Lower leg skin (tissue), 4 donors: ENCODE results near the gene P2RX6. TPM values are rescaled to one million over a fixed set of nuclear protein-coding genes. Genes with fewer than 3 reads are reported as not detected.

Experiments
- DNase-seq, 2 donors: peaks; one replicate each; pipeline ENCODE4 v3.0.0-alpha.2; 2019; ENCODE audit warnings: low spot score in 2 of 2
- H3K4me3 ChIP-seq: fragments of 200-600 bp; sonication (generic); 2 replicates; pipeline ENCODE4 v1.5.1; 2017; ENCODE audit warnings: mild to moderate bottlenecking, low read depth; ENCODE audit not compliant: poor library complexity, severe bottlenecking
- POLR2A ChIP-seq, 2 donors: fragments of 450-650 bp; IDR thresholded peaks; one replicate each; pipeline ENCODE4 v1.6.1; 2016 to 2017; ENCODE audit warnings: antibody characterized with exemption in 2 of 2, mild to moderate bottlenecking in 1 of 2, moderate library complexity in 1 of 2
- WGBS, 2 donors: methylation state at CpG; one replicate each; pipeline ENCODE4 v1.1.5; 2018; 5-methylcytosine and 5-hydroxymethylcytosine counted together
- intact Hi-C: fragments of 100-400 bp; cut with DNase I; formaldehyde crosslinking; loops from one replicate; pipeline ENCODE4 v1.15.0; 2023; ENCODE audit warnings: low total_unique reads
- total RNA-seq, 4 donors: library from RNA; depleted of rRNA; stranded (reverse); fragments of >200 nt; gene quantifications; one replicate each; pipeline ENCODE4 v1.1.0, GENCODE V29; 2016
- TF ChIP-seq, protein P1 (sequence below), 3 donors: fragments of 450-650 bp; IDR thresholded peaks; one replicate each; pipeline ENCODE4 v1.5.1; 2016; ENCODE audit warnings: antibody characterized with exemption in 3 of 3, mild to moderate bottlenecking in 3 of 3, moderate library complexity in 2 of 3

Gene P2RX6
- total RNA-seq, 4 donors from 2014 or later, result 0.12 to 2.6 (median 0.87) TPM

DNA sequence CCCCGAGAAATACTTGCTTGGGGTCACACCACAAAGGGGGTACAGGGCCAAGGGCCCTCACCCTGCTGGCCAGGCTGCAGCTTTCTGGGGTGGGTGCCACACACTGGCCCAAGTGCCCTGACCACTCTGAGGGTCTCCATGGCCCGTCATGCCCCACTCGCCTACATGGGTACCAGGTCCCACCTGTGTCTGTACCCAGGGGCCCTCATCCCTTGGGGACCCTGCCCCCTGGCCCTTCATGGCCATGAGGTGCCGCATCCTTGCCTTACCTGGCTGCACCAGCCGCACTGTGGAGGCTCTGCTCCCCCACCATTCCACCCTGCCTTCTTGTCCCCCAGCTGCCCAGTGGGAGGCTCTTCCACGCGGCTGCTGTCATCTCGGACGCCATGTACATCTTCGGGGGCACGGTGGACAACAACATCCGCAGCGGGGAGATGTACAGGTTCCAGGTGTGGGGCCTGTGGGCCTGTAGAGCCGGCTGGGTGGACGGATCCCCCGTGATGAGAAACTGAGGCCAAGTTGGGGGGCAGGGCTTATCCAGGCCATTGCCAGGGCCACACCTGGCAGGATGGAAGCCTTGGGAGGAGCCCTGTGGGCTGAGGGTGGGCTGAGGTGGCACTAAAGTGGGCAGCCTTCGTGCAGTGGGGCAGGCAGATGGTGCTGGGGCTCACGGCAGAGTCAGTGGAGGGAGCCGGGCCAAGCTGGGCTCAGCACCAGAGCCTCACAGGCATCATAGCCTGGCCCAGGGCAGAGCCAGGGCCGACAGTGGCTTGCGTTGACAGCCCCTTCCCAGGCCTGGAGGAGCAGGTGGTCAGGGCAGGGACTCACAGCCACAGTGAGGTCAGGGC, 22.3 kb upstream of the P2RX6 start:
- no peak overlapping the region for H3K4me3 ChIP-seq
- 86 to 89% methylated on average over 21 of the region's 21 CpGs for WGBS, 2 donors
- TF ChIP-seq, protein P1, sequence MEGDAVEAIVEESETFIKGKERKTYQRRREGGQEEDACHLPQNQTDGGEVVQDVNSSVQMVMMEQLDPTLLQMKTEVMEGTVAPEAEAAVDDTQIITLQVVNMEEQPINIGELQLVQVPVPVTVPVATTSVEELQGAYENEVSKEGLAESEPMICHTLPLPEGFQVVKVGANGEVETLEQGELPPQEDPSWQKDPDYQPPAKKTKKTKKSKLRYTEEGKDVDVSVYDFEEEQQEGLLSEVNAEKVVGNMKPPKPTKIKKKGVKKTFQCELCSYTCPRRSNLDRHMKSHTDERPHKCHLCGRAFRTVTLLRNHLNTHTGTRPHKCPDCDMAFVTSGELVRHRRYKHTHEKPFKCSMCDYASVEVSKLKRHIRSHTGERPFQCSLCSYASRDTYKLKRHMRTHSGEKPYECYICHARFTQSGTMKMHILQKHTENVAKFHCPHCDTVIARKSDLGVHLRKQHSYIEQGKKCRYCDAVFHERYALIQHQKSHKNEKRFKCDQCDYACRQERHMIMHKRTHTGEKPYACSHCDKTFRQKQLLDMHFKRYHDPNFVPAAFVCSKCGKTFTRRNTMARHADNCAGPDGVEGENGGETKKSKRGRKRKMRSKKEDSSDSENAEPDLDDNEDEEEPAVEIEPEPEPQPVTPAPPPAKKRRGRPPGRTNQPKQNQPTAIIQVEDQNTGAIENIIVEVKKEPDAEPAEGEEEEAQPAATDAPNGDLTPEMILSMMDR (IDR thresholded peaks at IDR 0.05), result no peak
- TF ChIP-seq POLR2A (IDR thresholded peaks at IDR 0.05), result no peak
- intact Hi-C loops, result no loop called here
- DNase-seq, result no peak

DNA sequence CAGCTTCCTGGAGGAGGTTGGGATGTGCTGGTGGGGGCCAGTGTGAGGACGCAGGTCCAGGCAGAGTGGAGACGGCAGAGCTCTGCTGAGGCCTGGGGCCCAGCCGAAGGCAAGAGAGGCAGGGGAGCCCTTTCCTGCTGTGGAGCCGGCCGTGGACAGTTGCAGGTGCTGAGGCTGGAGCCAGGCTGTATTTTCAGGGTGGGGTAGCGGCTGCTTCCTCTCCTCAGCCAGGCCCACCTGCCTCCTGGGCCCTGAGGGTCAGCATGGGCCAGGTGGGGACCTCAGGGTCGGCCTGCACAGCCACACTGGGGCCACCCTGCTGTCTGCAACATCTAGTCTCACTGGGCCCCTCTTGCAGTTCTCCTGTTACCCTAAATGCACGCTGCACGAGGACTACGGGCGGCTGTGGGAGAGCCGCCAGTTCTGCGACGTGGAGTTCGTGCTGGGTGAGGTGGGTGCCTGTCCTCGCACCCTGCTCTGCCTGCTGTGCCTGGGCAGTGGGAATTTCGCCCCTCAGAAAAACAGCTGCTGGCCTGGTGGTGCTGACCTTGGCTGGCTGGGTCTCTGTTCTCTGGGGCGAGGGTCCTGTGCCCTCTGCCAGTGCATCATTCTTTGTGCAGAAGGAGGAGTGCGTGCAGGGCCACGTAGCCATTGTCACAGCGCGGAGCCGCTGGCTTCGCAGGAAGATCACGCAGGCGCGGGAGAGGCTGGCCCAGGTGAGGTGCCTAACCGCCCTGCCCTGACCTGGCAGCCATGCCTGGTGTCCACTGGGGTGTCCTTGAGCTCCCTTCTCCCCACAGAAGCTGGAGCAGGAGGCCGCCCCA, 21.4 kb upstream of the P2RX6 start:
- intact Hi-C loops, result no loop called here

DNA sequence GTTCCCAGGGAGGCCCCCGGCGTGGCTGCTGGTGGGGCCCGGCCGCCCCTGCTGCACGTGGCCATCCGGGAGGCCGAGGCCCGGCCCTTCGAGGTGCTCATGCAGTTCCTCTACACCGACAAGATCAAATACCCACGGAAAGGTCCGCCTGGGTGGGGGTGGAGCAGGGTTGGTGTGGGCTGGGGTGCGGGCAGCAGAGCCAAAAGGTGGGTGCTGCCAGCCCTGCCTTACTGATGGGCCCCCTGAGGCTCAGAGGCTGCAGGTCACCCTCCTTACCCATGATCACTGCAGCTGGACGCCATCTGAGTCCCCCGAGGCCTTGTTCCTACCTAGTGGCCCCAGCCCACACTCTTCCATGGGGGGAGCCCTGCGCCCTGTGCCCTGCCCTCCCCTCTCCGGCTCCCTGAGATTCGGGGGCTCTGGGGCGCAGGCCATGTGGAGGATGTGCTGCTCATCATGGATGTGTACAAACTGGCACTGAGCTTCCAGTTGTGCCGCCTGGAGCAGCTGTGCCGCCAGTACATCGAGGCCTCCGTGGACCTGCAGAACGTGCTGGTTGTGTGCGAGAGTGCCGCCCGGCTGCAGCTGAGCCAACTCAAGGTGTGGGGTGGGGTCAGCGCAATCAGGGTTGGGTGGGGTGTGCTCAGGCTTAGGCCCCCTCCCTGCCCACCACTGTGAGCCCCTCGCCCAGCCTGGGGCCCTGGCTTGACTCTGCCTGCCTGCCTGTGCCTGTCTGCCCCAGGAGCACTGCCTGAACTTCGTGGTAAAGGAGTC, 20.6 kb upstream of the P2RX6 start:
- 86 to 89% methylated on average over 23 to 29 of the region's 30 CpGs for WGBS, 2 donors
- intact Hi-C loops, result no loop called here
- no peak for DNase-seq
- no peak overlapping the region for H3K4me3 ChIP-seq
- TF ChIP-seq, protein P1 (IDR thresholded peaks at IDR 0.05), result no peak
- TF ChIP-seq POLR2A (IDR thresholded peaks at IDR 0.05), result no peak

More for the DNA sequence above, 21.4 kb upstream of the P2RX6 start:
- WGBS, 2 donors, result 87 to 97% methylated on average over 18 to 22 of the region's 29 CpGs
- TF ChIP-seq, protein P1 (IDR thresholded peaks at IDR 0.05), result no peak
- TF ChIP-seq POLR2A (IDR thresholded peaks at IDR 0.05), result no peak
- H3K4me3 ChIP-seq, result no peak overlapping the region
- DNase-seq, result no peak

DNA sequence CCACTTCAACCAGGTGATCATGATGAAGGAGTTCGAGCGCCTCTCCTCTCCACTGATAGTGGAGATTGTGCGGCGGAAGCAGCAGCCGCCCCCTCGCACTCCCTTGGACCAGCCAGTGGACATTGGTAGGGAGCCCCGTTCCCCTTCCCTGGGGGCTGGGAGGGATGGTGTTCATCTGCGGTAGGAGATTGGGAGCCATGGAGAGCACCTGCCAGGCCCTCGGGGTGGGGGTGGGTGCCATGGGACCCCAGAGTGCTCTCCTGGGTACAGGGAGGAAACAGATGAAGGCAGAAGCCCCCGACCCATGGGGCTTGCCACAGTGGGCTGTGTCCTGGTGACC, 20.1 kb upstream of the P2RX6 start:
- intact Hi-C loops, result no loop called here
- no peak overlapping the region for H3K4me3 ChIP-seq
- TF ChIP-seq, protein P1 (IDR thresholded peaks at IDR 0.05), result no peak
- no peak for TF ChIP-seq POLR2A (IDR thresholded peaks at IDR 0.05)
- 85 to 89% methylated on average over 7 to 10 of the region's 10 CpGs for WGBS, 2 donors
- no peak for DNase-seq

DNA sequence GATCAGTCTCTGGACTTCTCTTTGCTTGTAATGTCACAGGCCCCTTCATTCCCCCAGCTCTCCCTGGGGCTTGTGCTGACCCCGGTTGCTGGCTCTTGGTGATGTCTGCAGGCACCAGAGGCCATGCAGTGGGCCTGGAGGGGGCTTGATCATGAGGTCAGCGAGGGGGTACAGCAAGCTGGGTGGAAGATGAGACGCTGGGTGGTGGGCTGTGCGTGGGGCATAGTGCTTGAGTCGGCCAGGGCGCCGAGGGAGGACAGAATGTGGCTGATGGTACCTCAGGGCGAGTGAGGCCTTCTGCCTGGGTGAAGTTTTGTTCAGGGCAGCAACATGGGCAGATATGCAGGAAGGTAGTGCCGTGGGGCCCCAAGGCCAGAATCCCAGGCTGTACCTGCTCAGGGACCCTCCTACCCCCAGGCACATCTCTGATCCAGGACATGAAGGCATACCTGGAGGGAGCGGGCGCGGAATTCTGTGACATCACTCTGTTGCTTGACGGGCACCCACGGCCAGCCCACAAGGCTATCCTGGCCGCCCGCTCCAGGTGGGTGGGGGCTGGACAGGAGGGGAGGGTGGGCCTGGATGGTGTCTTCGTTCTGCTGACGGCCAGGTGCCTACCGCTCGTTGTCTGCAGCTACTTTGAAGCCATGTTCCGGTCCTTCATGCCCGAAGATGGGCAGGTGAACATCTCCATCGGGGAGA, 19.5 kb upstream of the P2RX6 start:
- intact Hi-C loops, result no loop called here
- 91 to 93% methylated on average over 20 to 21 of the region's 23 CpGs for WGBS, 2 donors
- H3K4me3 ChIP-seq, result no peak overlapping the region
- TF ChIP-seq, protein P1 (IDR thresholded peaks at IDR 0.05), result no peak
- TF ChIP-seq POLR2A (IDR thresholded peaks at IDR 0.05), result no peak
- no peak for DNase-seq
